A549 (cell line): ENCODE measurements around the gene ANKK1. TPM values are rescaled to one million over a fixed set of nuclear protein-coding genes. Genes with fewer than 3 reads are reported as not detected.

Experiments used
- ATAC-seq, 2 experiments: fragments of 200-7000 bp in 1 of 2; fragments of >200 bp in 1 of 2; cut with Nextera tagmentation in 1 of 2; cut with Tn5 transposase in 1 of 2; 3 replicates each; pipeline versions ENCODE4 v1.8.0 to v1.9.1; 2018 to 2020; ENCODE audit warnings: mild to moderate bottlenecking in 1 of 2, moderate library complexity in 1 of 2
- CTCF ChIA-PET: fragments of 300-600 bp; sonication (Branson Sonifier 250); formaldehyde crosslinking; extraction: SDS; loops from one replicate; lab custom pipeline; 2021; ENCODE audit warnings: antibody characterized with exemption, inconsistent platforms; lab: Yijun Ruan, JAX
- POLR2A ChIA-PET: fragments of 350-600 bp; formaldehyde crosslinking; extraction: SDS; loops from one replicate; lab custom pipeline; 2021; ENCODE audit warnings: antibody characterized with exemption, inconsistent platforms; lab: Yijun Ruan, JAX
- DNase-seq, 2 experiments: peaks; one replicate each; pipeline versions ENCODE4 v3.0.0 to v3.0.0-alpha.2; 2011 to 2016; ENCODE audit warnings: low read depth in 1 of 2, low spot score in 1 of 2
- FAIRE-seq: peaks from 2 replicates; lab custom pipeline; 2011; peaks lifted over from hg19 to GRCh38; lab: Jason Lieb, UNC
- H3K27ac ChIP-seq, 2 experiments: fragments of >200 bp; sonication (Bioruptor Twin); formaldehyde crosslinking; 3 replicates each; pipeline ENCODE4 v1.5.1; 2016 to 2017
- H3K4me1 ChIP-seq: fragments of >200 bp; sonication (Bioruptor Twin); formaldehyde crosslinking; 3 replicates; pipeline ENCODE4 v1.6.1; 2016
- H3K4me2 ChIP-seq: fragments of >200 bp; sonication (Bioruptor Twin); formaldehyde crosslinking; 3 replicates; pipeline ENCODE4 v1.6.1; 2016
- H3K4me3 ChIP-seq: fragments of >200 bp; sonication (Bioruptor Twin); formaldehyde crosslinking; 3 replicates; pipeline ENCODE4 v1.5.1; 2016
- H3K9me3 ChIP-seq: fragments of >200 bp; sonication (Bioruptor Twin); formaldehyde crosslinking; 3 replicates; pipeline ENCODE4 v1.6.1; 2016
- BHLHE40 ChIP-seq: IDR thresholded peaks from 2 replicates; pipeline ENCODE4 v1.6.1; 2012; ENCODE audit warnings: low read depth, low read length, inconsistent platforms
- EHF ChIP-seq: fragments of 250-450 bp; sonication (Bioruptor Pico); IDR thresholded peaks from 2 replicates; pipeline ENCODE4 v1.5.0; 2020; ENCODE audit warnings: mild to moderate bottlenecking
- ESRRA ChIP-seq: fragments of 150-350 bp; IDR thresholded peaks from 2 replicates; pipeline ENCODE4 v1.6.1; 2014; ENCODE audit warnings: mild to moderate bottlenecking, low read length, borderline replicate concordance
- FOSL2 ChIP-seq, 2 experiments: fragments of 450-650 bp in 1 of 2; fragments of >200 bp in 1 of 2; sonication (Bioruptor Twin) in 1 of 2; formaldehyde crosslinking; IDR thresholded peaks; 2 replicates each; pipeline versions ENCODE4 v1.5.0 to v1.6.1; 2016 to 2020; ENCODE audit warnings: mild to moderate bottlenecking in 1 of 2, moderate library complexity in 1 of 2
- HDAC2 ChIP-seq: fragments of 200-600 bp; sonication (generic); IDR thresholded peaks from 2 replicates; pipeline ENCODE4 v1.6.1; 2016
- JUN ChIP-seq, 2 experiments: fragments of >200 bp; sonication (Bioruptor Twin); formaldehyde crosslinking; IDR thresholded peaks; 2 replicates in 1 of 2; 3 replicates in 1 of 2; pipeline ENCODE4 v1.6.1; 2016 to 2017
- JUNB ChIP-seq: fragments of >200 bp; sonication (Bioruptor Twin); formaldehyde crosslinking; IDR thresholded peaks from 2 replicates; pipeline ENCODE4 v1.6.1; 2016
- KDM5A ChIP-seq: fragments of 200-600 bp; sonication (generic); IDR thresholded peaks from 2 replicates; pipeline ENCODE4 v1.6.1; 2016; ENCODE audit warnings: antibody characterized with exemption, mild to moderate bottlenecking
- MAZ ChIP-seq: fragments of 150-350 bp; IDR thresholded peaks from 2 replicates; pipeline ENCODE4 v1.6.1; 2014; ENCODE audit warnings: antibody characterized with exemption, low read depth, low read length, borderline replicate concordance
- NR3C1 ChIP-seq: fragments of >200 bp; sonication (Bioruptor Twin); formaldehyde crosslinking; IDR thresholded peaks from 3 replicates; pipeline ENCODE4 v1.6.1; 2017
- RFX5 ChIP-seq: fragments of 450-650 bp; IDR thresholded peaks from 2 replicates; pipeline ENCODE4 v1.7.1; 2014; ENCODE audit warnings: antibody characterized with exemption, mild to moderate bottlenecking, moderate library complexity
- SREBF2 ChIP-seq: fragments of 450-650 bp; IDR thresholded peaks from 2 replicates; pipeline ENCODE4 v1.6.1; 2014; ENCODE audit warnings: mild to moderate bottlenecking, moderate library complexity
- TFCP2L1 ChIP-seq: fragments of 250-450 bp; sonication (Bioruptor Pico); IDR thresholded peaks from 2 replicates; pipeline ENCODE4 v1.5.0; 2021; ENCODE audit warnings: mild to moderate bottlenecking
- ZC3H11A ChIP-seq: fragments of 450-650 bp; IDR thresholded peaks from 2 replicates; pipeline ENCODE4 v1.6.1; 2014; ENCODE audit warnings: antibody characterized with exemption, mild to moderate bottlenecking
- ZSCAN20 ChIP-seq: fragments of 250-450 bp; sonication (Bioruptor Pico); IDR thresholded peaks from 2 replicates; pipeline ENCODE4 v1.8.0; 2022; ENCODE audit warnings: mild to moderate bottlenecking, moderate library complexity
- WGBS: methylation state at CpG from one replicate; pipeline ENCODE4 v1.1.6; 2017; ENCODE audit errors: missing lambda C conversion rate; 5-methylcytosine and 5-hydroxymethylcytosine counted together
- polyA plus RNA-seq, 4 experiments: library from polyadenylated mRNA; depleted of rRNA in 3 of 4; stranded (reverse); fragments of >200 nt; fragmentation: RNase III in 1 of 4; extraction: RNeasy Plus Mini Kit Qiagen cat#74134 plus additional on column Dnase treatment in 1 of 4; gene quantifications; 2 replicates in 3 of 4; 3 replicates in 1 of 4; pipeline ENCODE4 v1.2.3, GENCODE V29; 2011 to 2017
- TF ChIP-seq, protein P1 (sequence below): fragments of 150-350 bp; IDR thresholded peaks from 2 replicates; pipeline ENCODE4 v1.6.1; 2014; ENCODE audit warnings: low read depth, mild to moderate bottlenecking, low read length
- TF ChIP-seq, protein P2 (sequence below): IDR thresholded peaks from 2 replicates; pipeline ENCODE4 v1.6.1; 2012
- TF ChIP-seq, protein P3 (sequence below): IDR thresholded peaks from 2 replicates; pipeline ENCODE4 v1.6.1; 2012; ENCODE audit warnings: low read depth, borderline replicate concordance
- TF ChIP-seq, protein P4 (sequence below): fragments of 200-600 bp; sonication (generic); IDR thresholded peaks from 2 replicates; pipeline ENCODE4 v1.6.1; 2016; ENCODE audit warnings: antibody characterized with exemption, mild to moderate bottlenecking, moderate library complexity
- TF ChIP-seq, protein P5 (sequence below): fragments of 450-650 bp; IDR thresholded peaks from 2 replicates; pipeline ENCODE4 v1.6.1; 2014; ENCODE audit warnings: antibody characterized with exemption
- TF ChIP-seq, protein P6 (sequence below): IDR thresholded peaks from 2 replicates; pipeline ENCODE4 v1.6.1; 2012

ANKK1 gene
- polyA plus RNA-seq, 2 of the 4 experiments (the other 2 are of a cell fraction) = 0.08 TPM; not detected in 1

DNA sequence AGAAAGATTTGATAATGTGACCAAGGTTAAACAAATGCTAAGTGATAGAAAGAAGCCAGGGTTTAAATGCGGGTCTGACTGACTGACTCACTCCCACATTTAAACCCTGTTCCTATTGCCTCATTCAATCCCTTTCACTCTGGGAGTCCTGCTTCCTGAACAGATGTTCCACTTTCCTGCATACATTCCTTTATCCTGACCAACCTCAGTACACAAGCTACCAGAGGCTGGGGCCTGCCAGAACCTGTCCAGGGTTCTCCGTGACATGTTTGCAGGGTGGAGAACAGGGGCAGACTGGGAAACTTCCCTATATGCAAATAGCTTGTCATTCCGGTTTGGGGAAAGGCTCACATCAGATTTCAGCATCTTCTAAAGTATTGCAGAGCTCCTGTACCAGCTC lies 3.0 kb upstream of the ANKK1 start:
- TF ChIP-seq NR3C1 (no peak), TFCP2L1 (CRISPR knock-in tag) (no peak), ZSCAN20 (no peak), RFX5 (no peak), MAZ (no peak), JUNB (no peak), BHLHE40 (no peak), EHF (CRISPR knock-in tag) (no peak), ZC3H11A (no peak), FOSL2 (IDR thresholded peaks at IDR 0.05) (no peak), FOSL2 (CRISPR knock-in tag; IDR thresholded peaks at IDR 0.05) (no peak)
- TF ChIP-seq, protein P1, sequence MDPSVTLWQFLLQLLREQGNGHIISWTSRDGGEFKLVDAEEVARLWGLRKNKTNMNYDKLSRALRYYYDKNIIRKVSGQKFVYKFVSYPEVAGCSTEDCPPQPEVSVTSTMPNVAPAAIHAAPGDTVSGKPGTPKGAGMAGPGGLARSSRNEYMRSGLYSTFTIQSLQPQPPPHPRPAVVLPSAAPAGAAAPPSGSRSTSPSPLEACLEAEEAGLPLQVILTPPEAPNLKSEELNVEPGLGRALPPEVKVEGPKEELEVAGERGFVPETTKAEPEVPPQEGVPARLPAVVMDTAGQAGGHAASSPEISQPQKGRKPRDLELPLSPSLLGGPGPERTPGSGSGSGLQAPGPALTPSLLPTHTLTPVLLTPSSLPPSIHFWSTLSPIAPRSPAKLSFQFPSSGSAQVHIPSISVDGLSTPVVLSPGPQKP = no peak
- TF ChIP-seq, protein P2, sequence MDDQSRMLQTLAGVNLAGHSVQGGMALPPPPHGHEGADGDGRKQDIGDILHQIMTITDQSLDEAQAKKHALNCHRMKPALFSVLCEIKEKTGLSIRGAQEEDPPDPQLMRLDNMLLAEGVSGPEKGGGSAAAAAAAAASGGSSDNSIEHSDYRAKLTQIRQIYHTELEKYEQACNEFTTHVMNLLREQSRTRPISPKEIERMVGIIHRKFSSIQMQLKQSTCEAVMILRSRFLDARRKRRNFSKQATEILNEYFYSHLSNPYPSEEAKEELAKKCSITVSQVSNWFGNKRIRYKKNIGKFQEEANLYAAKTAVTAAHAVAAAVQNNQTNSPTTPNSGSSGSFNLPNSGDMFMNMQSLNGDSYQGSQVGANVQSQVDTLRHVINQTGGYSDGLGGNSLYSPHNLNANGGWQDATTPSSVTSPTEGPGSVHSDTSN = no peak
- TF ChIP-seq, protein P3, sequence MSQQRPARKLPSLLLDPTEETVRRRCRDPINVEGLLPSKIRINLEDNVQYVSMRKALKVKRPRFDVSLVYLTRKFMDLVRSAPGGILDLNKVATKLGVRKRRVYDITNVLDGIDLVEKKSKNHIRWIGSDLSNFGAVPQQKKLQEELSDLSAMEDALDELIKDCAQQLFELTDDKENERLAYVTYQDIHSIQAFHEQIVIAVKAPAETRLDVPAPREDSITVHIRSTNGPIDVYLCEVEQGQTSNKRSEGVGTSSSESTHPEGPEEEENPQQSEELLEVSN = no peak
- TF ChIP-seq, protein P4, sequence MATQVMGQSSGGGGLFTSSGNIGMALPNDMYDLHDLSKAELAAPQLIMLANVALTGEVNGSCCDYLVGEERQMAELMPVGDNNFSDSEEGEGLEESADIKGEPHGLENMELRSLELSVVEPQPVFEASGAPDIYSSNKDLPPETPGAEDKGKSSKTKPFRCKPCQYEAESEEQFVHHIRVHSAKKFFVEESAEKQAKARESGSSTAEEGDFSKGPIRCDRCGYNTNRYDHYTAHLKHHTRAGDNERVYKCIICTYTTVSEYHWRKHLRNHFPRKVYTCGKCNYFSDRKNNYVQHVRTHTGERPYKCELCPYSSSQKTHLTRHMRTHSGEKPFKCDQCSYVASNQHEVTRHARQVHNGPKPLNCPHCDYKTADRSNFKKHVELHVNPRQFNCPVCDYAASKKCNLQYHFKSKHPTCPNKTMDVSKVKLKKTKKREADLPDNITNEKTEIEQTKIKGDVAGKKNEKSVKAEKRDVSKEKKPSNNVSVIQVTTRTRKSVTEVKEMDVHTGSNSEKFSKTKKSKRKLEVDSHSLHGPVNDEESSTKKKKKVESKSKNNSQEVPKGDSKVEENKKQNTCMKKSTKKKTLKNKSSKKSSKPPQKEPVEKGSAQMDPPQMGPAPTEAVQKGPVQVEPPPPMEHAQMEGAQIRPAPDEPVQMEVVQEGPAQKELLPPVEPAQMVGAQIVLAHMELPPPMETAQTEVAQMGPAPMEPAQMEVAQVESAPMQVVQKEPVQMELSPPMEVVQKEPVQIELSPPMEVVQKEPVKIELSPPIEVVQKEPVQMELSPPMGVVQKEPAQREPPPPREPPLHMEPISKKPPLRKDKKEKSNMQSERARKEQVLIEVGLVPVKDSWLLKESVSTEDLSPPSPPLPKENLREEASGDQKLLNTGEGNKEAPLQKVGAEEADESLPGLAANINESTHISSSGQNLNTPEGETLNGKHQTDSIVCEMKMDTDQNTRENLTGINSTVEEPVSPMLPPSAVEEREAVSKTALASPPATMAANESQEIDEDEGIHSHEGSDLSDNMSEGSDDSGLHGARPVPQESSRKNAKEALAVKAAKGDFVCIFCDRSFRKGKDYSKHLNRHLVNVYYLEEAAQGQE = no peak
- DNase-seq (peak in 1 of 2 experiments; percentile 7), FAIRE-seq (no peak), ATAC-seq (no peak)
- H3K4me1 ChIP-seq = no peaks in the 10 kb centered on the region
- CTCF ChIA-PET = no interaction called here
- POLR2A ChIA-PET = no interaction called here
- no peak overlapping the region for H3K4me2 ChIP-seq
- 32% methylated on average over 3 of the region's 3 CpGs for WGBS
- H3K9me3 ChIP-seq = no peaks in the 10 kb centered on the region
- H3K27ac ChIP-seq = no peak overlapping the region
- no peak overlapping the region for H3K4me3 ChIP-seq

DNA sequence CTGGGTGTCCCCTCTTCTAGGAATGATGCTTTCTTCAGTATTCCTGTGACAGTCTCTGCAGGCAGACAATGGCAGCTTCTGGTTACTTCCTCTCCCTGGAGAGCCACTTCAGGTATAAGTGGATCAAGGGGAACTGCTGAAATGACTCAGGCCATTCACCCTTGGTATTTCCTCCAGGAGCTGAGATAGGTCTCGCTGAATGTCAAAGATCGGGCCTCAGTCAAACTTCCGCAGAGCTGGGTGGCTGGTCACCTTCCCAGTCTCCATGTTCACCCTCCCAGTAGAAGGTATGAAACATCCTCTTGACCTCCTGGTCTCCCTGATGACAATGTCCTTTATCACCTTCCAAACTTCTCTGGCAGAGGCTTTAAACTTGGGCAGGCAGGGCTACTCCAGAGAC lies 1.8 kb upstream of the ANKK1 start:
- FAIRE-seq (no peak), DNase-seq (no peak)
- no peak for TF ChIP-seq SREBF2
- TF ChIP-seq, protein P5, sequence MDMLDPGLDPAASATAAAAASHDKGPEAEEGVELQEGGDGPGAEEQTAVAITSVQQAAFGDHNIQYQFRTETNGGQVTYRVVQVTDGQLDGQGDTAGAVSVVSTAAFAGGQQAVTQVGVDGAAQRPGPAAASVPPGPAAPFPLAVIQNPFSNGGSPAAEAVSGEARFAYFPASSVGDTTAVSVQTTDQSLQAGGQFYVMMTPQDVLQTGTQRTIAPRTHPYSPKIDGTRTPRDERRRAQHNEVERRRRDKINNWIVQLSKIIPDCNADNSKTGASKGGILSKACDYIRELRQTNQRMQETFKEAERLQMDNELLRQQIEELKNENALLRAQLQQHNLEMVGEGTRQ = no peak
- TF ChIP-seq KDM5A = no peak
- no peak for TF ChIP-seq ESRRA
- no peak for TF ChIP-seq BHLHE40
- no peak for TF ChIP-seq HDAC2
- TF ChIP-seq RFX5 = no peak
- TF ChIP-seq, protein P6, sequence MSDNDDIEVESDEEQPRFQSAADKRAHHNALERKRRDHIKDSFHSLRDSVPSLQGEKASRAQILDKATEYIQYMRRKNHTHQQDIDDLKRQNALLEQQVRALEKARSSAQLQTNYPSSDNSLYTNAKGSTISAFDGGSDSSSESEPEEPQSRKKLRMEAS = no peak
- no peak for TF ChIP-seq JUN (IDR thresholded peaks at IDR 0.05)
- TF ChIP-seq, all 56 proteins: peak for 0
- H3K4me2 ChIP-seq = no peak overlapping the region
- no peak overlapping the region for H3K4me3 ChIP-seq
- no peak for ATAC-seq
- 82% methylated on average over 3 of the region's 3 CpGs for WGBS
- H3K4me1 ChIP-seq = no peaks in the 10 kb centered on the region
- CTCF ChIA-PET = no interaction called here
- POLR2A ChIA-PET = no interaction called here
- no peaks in the 10 kb centered on the region for H3K9me3 ChIP-seq
- no peak overlapping the region for H3K27ac ChIP-seq
